Skeletal muscle tissue (tissue), 4 donors: Measurements from ENCODE around the gene CRYBG2. TPM values are rescaled to one million over a fixed set of nuclear protein-coding genes. Genes with fewer than 3 reads are reported as not detected.

Experiments
- H3K27ac ChIP-seq: one replicate; pipeline ENCODE4 v1.7.0; 2013; ENCODE audit warnings: mild to moderate bottlenecking, low read depth, low read length, inconsistent platforms
- H3K27me3 ChIP-seq, 3 donors: one replicate each; pipeline ENCODE4 v1.7.0; 2013; ENCODE audit warnings: low read length in 3 of 3; ENCODE audit not compliant: control insufficient read depth in 3 of 3, insufficient read depth in 3 of 3
- H3K36me3 ChIP-seq, 3 donors: one replicate each; pipeline ENCODE4 v1.7.0; 2013; ENCODE audit warnings: low read length in 3 of 3; ENCODE audit not compliant: control insufficient read depth in 3 of 3, insufficient read depth in 3 of 3
- H3K4me1 ChIP-seq, 3 donors: one replicate each; pipeline ENCODE4 v1.7.0; 2013; ENCODE audit warnings: low read length in 3 of 3, mild to moderate bottlenecking in 3 of 3; ENCODE audit not compliant: control insufficient read depth in 3 of 3, insufficient read depth in 3 of 3
- H3K4me3 ChIP-seq, 3 donors: one replicate each; pipeline ENCODE4 v1.7.0; 2013; ENCODE audit warnings: low read length in 3 of 3
- H3K9ac ChIP-seq, 3 donors: one replicate each; pipeline ENCODE4 v1.7.0; 2013; ENCODE audit warnings: low read length in 3 of 3, mild to moderate bottlenecking in 3 of 3, moderate library complexity in 2 of 3, low read depth in 1 of 3
- H3K9me3 ChIP-seq, 3 donors: one replicate each; pipeline ENCODE4 v1.7.0; 2013; ENCODE audit warnings: low read length in 3 of 3; ENCODE audit not compliant: control insufficient read depth in 3 of 3
- total RNA-seq: library from RNA; depleted of rRNA; stranded (reverse); fragments of >200 nt; gene quantifications from one replicate; pipeline ENCODE4 v1.2.3, GENCODE V29; 2014
- donor health status: Osteomylitis.

The CRYBG2 gene
- total RNA-seq, 1 donor from 2014 or later, result not detected

GRCh38 chr1:26283279-26283853 is 70.6 kb downstream of the CRYBG2 start:
- Histone ChIP-seq H3K27ac (no peak overlapping the region), H3K9me3 (no peaks in the 10 kb centered on the region), H3K4me1 (peaks cover 58 to 88% (median 77%) of the 10 kb centered on the region in 3 donors), H3K36me3 (peaks cover 13 to 21% (median 18%) of the 10 kb centered on the region in 3 donors), H3K9ac (peak overlapping the region in 1 of 3 donors; percentile 16), H3K27me3 (no peaks in the 10 kb centered on the region), H3K4me3 (no peak overlapping the region)

- Histone ChIP-seq H3K4me3 (no peak overlapping the region), H3K9me3 (no peaks in the 10 kb centered on the region), H3K27ac (no peak overlapping the region), H3K36me3 (peaks cover 20 to 29% (median 26%) of the 10 kb centered on the region in 3 donors), H3K27me3 (no peaks in the 10 kb centered on the region), H3K9ac (peak overlapping the region in 1 of 3 donors; percentile 32), H3K4me1 (peaks cover 62 to 88% (median 84%) of the 10 kb centered on the region in 3 donors)
These were observed 71.5 kb downstream of the CRYBG2 start for GRCh38 chr1:26282401-26282918.

GRCh38 chr1:26281971-26282370 is 72.0 kb downstream of the CRYBG2 start:
- Histone ChIP-seq H3K4me3 (peak overlapping the region in 1 of 3 donors; percentile 13), H3K27ac (no peak overlapping the region), H3K9ac (peak overlapping the region in 1 of 3 donors; percentile 33), H3K4me1 (peaks cover 62 to 88% (median 84%) of the 10 kb centered on the region in 3 donors), H3K27me3 (no peaks in the 10 kb centered on the region), H3K36me3 (peaks cover 25 to 34% (median 31%) of the 10 kb centered on the region in 3 donors), H3K9me3 (no peaks in the 10 kb centered on the region)

GRCh38 chr1:26281091-26281958 is 72.6 kb downstream of the CRYBG2 start:
- H3K27ac ChIP-seq, result no peak overlapping the region
- H3K36me3 ChIP-seq, result peaks cover 32 to 41% (median 38%) of the 10 kb centered on the region in 3 donors
- H3K9me3 ChIP-seq, result no peaks in the 10 kb centered on the region
- peaks cover 64 to 90% (median 86%) of the 10 kb centered on the region in 3 donors for H3K4me1 ChIP-seq
- peak overlapping the region in 1 of 3 donors; percentile 33 for H3K9ac ChIP-seq
- no peaks in the 10 kb centered on the region for H3K27me3 ChIP-seq
- peak overlapping the region in 1 of 3 donors; percentile 13 for H3K4me3 ChIP-seq

- Histone ChIP-seq H3K9me3 (no peaks in the 10 kb centered on the region), H3K36me3 (peaks cover 36 to 43% (median 40%) of the 10 kb centered on the region in 3 donors), H3K4me3 (peak overlapping the region; percentile 67 to 83 (median 76)), H3K27ac (peak overlapping the region; percentile 83), H3K9ac (peak overlapping the region; percentile 57 to 80 (median 67)), H3K4me1 (peaks cover 64 to 90% (median 87%) of the 10 kb centered on the region in 3 donors), H3K27me3 (no peaks in the 10 kb centered on the region)
These were observed 73.4 kb downstream of the CRYBG2 start for GRCh38 chr1:26280333-26281042.

- peak within 1 kb of the TSS; percentile 67 to 83 (median 76) for H3K4me3 ChIP-seq
- peak within 1 kb of the TSS; percentile 71 to 80 (median 74) for H3K9ac ChIP-seq
- H3K9me3 ChIP-seq, result no peaks in the 10 kb centered on the region
- peaks cover 36 to 46% (median 44%) of the 10 kb centered on the region in 3 donors for H3K36me3 ChIP-seq
- H3K27ac ChIP-seq, result peak within 1 kb of the TSS; percentile 83
- H3K4me1 ChIP-seq, result peaks cover 63 to 90% (median 86%) of the 10 kb centered on the region in 3 donors
- H3K27me3 ChIP-seq, result no peaks in the 10 kb centered on the region
These were observed 74.2 kb downstream of the CRYBG2 start, which contains the start of gene SH3BGRL3 for GRCh38 chr1:26279456-26280332. Gene SH3BGRL3, plus strand, starts transcription at chr1:26280086. Its CDS starts 70 bp downstream, at chr1:26280156.

GRCh38 chr1:26278724-26279455 is 75.0 kb downstream of the CRYBG2 start:
- H3K4me1 ChIP-seq, result peaks cover 63 to 91% (median 80%) of the 10 kb centered on the region in 3 donors
- H3K9ac ChIP-seq, result peak overlapping the region; percentile 71 to 80 (median 74)
- peaks cover 36 to 52% (median 45%) of the 10 kb centered on the region in 3 donors for H3K36me3 ChIP-seq

GRCh38 chr1:26278303-26278702 is 75.6 kb downstream of the CRYBG2 start:
- Histone ChIP-seq H3K27me3 (no peaks in the 10 kb centered on the region), H3K9ac (peak overlapping the region in 2 of 3 donors; percentile 7 to 50), H3K4me3 (no peak overlapping the region), H3K36me3 (peaks cover 36 to 55% (median 44%) of the 10 kb centered on the region in 3 donors), H3K27ac (peak overlapping the region; percentile 83), H3K9me3 (no peaks in the 10 kb centered on the region), H3K4me1 (peaks cover 63 to 86% (median 77%) of the 10 kb centered on the region in 3 donors)

More at GRCh38 chr1:26278724-26279455, 75.0 kb downstream of the CRYBG2 start:
- no peaks in the 10 kb centered on the region for H3K9me3 ChIP-seq
- H3K27ac ChIP-seq, result peak overlapping the region; percentile 83
- H3K27me3 ChIP-seq, result no peaks in the 10 kb centered on the region
- peak overlapping the region; percentile 67 to 83 (median 76) for H3K4me3 ChIP-seq
